ENCODE data around the gene SNPH.

GRCh38 chr20:1330075-1330830 is 64.2 kb downstream of the SNPH start:
- no peak for TF ChIP-seq CTCF (IDR thresholded peaks at IDR 0.05)
- peak in 1 of 2 donors; percentile 37 for TF ChIP-seq POLR2A (IDR thresholded peaks at IDR 0.05)
